HG03378 (cell line): ENCODE results near the gene ALDH3A2.

Experiments
- ATAC-seq: cut with Tn5 transposase; IDR thresholded peaks from one replicate; pipeline ENCODE4 v1.9.1; 2021; ENCODE audit warnings: mild to moderate bottlenecking, moderate library complexity; ENCODE audit not compliant: unreplicated experiment

The ALDH3A2 gene

GRCh38 chr17:19713901-19714361 is 65.4 kb downstream of the ALDH3A2 start:
- ATAC-seq, result no peak

- no peak for ATAC-seq
Measured at GRCh38 chr17:19714542-19715411, 66.2 kb downstream of the ALDH3A2 start.

- ATAC-seq, result no peak
Measured at GRCh38 chr17:19716108-19717030, 67.8 kb downstream of the ALDH3A2 start, which contains the start of gene SLC47A2. TSS of gene SLC47A2 (minus strand) at chr17:19716584. CDS start at chr17:19716555, 29 bp downstream.

- no peak for ATAC-seq
Measured at GRCh38 chr17:19717031-19717360, 68.4 kb downstream of the ALDH3A2 start.

GRCh38 chr17:19717411-19717908 is 68.9 kb downstream of the ALDH3A2 start:
- no peak for ATAC-seq

GRCh38 chr17:19718041-19718612 is 69.6 kb downstream of the ALDH3A2 start:
- no peak for ATAC-seq

- no peak for ATAC-seq
Measured at GRCh38 chr17:19718613-19719354, 70.2 kb downstream of the ALDH3A2 start.

GRCh38 chr17:19719355-19720209 is 71.0 kb downstream of the ALDH3A2 start:
- ATAC-seq, result no peak

GRCh38 chr17:19720210-19720475 is 71.6 kb downstream of the ALDH3A2 start:
- no peak for ATAC-seq

GRCh38 chr17:19720631-19721426 is 72.3 kb downstream of the ALDH3A2 start:
- no peak for ATAC-seq

GRCh38 chr17:19723964-19724363 is 75.4 kb downstream of the ALDH3A2 start:
- no peak for ATAC-seq

GRCh38 chr17:19724501-19725420 is 76.2 kb downstream of the ALDH3A2 start:
- ATAC-seq, result no peak

- ATAC-seq, result no peak
Measured at GRCh38 chr17:19725486-19725885, 76.9 kb downstream of the ALDH3A2 start.

GRCh38 chr17:19726631-19727376 is 78.3 kb downstream of the ALDH3A2 start:
- ATAC-seq, result no peak
